Choroid plexus epithelial cell (primary cell): ENCODE data around the gene KCNH8.

Experiments
- DNase-seq: peaks from one replicate; pipeline ENCODE4 v3.0.0-alpha.2; 2010; ENCODE audit warnings: low read depth
- H3K4me3 ChIP-seq: 2 replicates; pipeline ENCODE4 v1.5.1; 2011; ENCODE audit warnings: low read depth, mild to moderate bottlenecking, control low read depth, low read length, moderate library complexity
- TF ChIP-seq, protein P1 (sequence below): conservative IDR thresholded peaks from 2 replicates; pipeline ENCODE4 v1.5.1; 2011; ENCODE audit warnings: low read depth, mild to moderate bottlenecking, control low read depth, inconsistent platforms, low read length, moderate library complexity

Gene KCNH8

DNA sequence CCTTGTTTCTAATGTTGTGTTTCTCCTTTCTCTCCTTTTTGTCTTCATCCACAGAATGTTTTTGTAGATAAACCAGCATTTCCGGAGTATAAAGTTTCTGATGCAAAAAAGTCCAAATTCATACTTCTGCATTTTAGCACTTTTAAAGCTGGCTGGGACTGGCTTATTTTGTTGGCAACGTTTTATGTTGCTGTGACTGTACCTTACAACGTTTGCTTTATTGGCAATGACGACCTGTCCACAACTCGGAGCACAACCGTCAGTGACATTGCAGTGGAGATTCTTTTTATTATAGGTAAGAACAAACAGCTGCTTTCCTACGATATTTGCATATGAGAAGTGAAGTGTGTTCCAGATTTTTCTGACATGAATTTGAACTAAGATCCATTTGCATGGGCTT, 199.4 kb downstream of the KCNH8 start:
- no peak for DNase-seq
- TF ChIP-seq, protein P1, sequence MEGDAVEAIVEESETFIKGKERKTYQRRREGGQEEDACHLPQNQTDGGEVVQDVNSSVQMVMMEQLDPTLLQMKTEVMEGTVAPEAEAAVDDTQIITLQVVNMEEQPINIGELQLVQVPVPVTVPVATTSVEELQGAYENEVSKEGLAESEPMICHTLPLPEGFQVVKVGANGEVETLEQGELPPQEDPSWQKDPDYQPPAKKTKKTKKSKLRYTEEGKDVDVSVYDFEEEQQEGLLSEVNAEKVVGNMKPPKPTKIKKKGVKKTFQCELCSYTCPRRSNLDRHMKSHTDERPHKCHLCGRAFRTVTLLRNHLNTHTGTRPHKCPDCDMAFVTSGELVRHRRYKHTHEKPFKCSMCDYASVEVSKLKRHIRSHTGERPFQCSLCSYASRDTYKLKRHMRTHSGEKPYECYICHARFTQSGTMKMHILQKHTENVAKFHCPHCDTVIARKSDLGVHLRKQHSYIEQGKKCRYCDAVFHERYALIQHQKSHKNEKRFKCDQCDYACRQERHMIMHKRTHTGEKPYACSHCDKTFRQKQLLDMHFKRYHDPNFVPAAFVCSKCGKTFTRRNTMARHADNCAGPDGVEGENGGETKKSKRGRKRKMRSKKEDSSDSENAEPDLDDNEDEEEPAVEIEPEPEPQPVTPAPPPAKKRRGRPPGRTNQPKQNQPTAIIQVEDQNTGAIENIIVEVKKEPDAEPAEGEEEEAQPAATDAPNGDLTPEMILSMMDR: no peak
- no peak overlapping the region for H3K4me3 ChIP-seq

DNA sequence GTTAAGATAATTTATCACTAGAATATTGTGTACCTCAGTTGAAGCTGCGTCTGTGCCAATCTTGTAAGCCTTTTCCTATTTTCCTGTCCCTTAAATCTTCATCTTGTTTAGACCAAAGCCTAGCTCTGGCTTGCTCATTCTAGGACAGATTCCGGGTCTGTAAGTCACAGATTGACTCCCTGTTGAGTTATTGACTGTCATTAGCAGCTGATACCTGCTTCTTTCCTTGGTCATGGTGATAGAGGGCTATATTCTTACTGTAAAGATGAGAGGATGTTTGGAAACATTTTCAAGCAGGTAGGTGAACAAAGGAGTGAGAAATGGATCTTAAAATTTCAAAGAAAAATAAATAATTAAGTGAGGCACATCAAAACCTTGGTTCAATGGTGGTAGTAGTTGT, 200.2 kb downstream of the KCNH8 start:
- no peak for DNase-seq
- no peak overlapping the region for H3K4me3 ChIP-seq
- TF ChIP-seq, protein P1: no peak

DNA sequence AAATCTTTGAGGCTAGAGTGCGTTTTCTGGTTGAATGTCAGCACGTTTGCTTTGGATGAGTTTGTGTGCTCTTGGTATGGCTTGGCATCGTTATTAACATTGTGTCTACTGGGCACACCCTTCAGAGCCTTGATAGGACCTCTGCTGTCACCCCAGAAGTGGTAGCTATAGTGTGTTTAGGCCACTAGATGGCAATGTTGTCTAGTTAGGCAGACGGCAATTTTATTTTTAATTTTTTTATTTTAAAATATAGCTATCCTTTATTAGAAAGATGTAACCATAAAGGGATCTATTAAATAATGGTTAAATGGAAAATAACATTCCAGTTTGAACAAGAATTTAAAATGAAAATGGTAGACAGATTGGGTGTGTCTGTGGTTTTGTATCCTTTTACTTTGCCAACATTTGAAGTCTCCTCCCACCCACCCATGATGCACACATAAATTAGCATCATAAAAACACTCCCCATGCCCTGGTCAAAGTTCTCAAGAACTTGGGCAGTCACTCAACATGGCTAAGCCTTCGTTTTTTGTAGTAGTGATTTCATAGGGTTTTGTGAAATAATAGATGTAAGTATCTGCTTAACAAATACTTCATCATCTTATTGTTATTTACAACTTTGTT, 200.7 kb downstream of the KCNH8 start:
- DNase-seq: peak; percentile 33
- TF ChIP-seq, protein P1: peak; percentile 50
- H3K4me3 ChIP-seq: no peak overlapping the region

DNA sequence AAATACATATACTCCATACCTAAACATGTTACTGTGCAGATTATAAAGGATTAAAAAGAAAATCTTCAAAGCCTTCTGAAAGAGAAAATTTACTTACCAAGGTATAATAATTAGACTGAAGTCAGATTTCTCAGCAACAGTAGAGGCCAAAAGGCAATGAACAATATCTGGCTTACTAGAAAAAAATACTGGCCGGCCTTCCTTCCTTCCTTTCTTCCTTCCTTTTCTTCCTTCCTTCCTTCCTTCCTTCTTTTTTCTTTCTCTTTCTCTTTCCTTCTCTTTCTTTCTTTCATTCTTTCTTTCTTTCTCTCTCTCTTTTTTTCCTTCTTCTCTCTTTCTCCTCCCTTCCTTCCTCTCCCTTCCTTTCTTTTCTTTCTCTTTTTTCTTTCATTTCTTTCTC, 209.6 kb downstream of the KCNH8 start:
- TF ChIP-seq, protein P1: no peak
- DNase-seq: no peak
- H3K4me3 ChIP-seq: no peak overlapping the region

DNA sequence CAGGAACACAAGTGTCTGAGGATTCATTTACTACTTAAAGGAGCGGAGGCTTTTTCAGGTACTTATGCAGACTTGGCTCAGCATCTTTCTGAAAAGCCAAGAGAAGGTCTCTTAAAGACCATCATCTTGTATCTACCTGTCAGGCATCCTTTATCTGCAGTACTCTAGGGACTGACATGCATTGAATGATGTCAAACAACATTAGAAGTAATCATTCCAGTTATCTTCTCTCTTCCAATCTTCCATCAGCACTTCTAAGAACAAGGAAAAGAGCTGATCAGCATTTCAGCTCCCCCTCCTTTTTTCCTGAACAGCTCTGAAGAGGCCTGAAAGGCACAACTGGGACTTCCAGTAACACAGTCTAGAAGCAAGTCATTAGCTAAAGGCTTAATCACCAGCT, 214.8 kb downstream of the KCNH8 start:
- H3K4me3 ChIP-seq: no peak overlapping the region
- no peak for DNase-seq
- TF ChIP-seq, protein P1: no peak

DNA sequence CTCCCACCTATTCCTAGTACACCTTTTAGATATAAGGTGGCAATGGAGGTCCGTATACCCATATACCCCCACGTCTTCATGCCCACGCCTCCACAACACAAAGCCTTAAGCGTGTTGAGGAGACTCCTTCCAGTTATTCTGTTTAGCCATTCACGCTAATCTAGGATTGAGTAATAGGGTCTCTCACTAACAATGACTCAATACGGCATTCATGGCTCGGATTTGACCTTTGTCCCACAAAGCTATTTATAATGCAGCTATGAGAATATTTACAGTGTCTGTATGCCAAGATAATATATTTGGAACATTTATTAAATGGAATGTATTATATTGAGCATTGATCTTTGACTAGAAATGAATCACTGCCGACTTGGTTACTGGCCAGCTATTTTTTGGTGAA, 215.8 kb downstream of the KCNH8 start:
- DNase-seq: no peak
- TF ChIP-seq, protein P1: no peak
- no peak overlapping the region for H3K4me3 ChIP-seq

DNA sequence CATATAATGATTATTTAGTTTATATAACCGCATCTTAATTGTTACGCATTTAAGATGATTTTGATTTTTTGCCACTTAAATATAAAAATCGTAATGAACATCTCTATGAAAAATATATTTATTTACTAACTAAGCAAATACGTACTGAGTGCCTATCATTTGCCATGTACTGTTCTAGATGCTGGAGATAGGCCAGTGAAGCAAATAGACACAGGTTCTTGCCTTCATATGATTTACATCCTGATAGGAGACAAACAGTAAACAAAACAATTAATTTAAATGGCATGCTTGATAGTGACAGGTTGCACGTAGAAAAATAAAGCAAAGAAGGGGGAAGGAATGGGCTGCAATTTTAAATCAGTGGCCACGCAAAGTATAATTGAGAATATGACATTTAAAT, 217.2 kb downstream of the KCNH8 start:
- no peak overlapping the region for H3K4me3 ChIP-seq
- no peak for DNase-seq
- TF ChIP-seq, protein P1: no peak
